Gastrocnemius medialis (tissue), 4 donors: ENCODE measurements around the gene C1QTNF8. TPM values are rescaled to one million over a fixed set of nuclear protein-coding genes. Genes with fewer than 3 reads are reported as not detected.

Source experiments
- ATAC-seq, 2 donors: fragments of 150-250 bp; one replicate each; pipeline ENCODE4 v1.9.1; 2016
- DNase-seq, 2 donors: peaks; one replicate each; pipeline ENCODE4 v3.0.0-alpha.2; 2019
- H3K27ac ChIP-seq, 4 donors: fragments of 200-600 bp; sonication (generic); 1 replicate in 1 of 4; 2 replicates in 3 of 4; pipeline ENCODE4 v1.5.1; 2016 to 2018; ENCODE audit warnings: mild to moderate bottlenecking in 2 of 4, moderate library complexity in 1 of 4
- H3K27me3 ChIP-seq, 3 donors: fragments of 200-600 bp; sonication (generic) in 2 of 3; 1 replicate in 1 of 3; 2 replicates in 2 of 3; pipeline versions ENCODE4 v1.5.1 to v1.6.0; 2016 to 2019; ENCODE audit warnings: mild to moderate bottlenecking in 1 of 3, moderate library complexity in 1 of 3
- H3K36me3 ChIP-seq, 2 donors: fragments of 200-600 bp; sonication (generic) in 1 of 2; one replicate each; pipeline ENCODE4 v1.5.1; 2017 to 2018
- H3K4me1 ChIP-seq, 2 donors: fragments of 200-600 bp; sonication (generic) in 1 of 2; one replicate each; pipeline ENCODE4 v1.5.1; 2016 to 2017; ENCODE audit warnings: mild to moderate bottlenecking in 2 of 2
- H3K4me3 ChIP-seq, 4 donors: fragments of 200-600 bp; sonication (generic) in 3 of 4; 1 replicate in 1 of 4; 2 replicates in 3 of 4; pipeline ENCODE4 v1.5.1; 2016 to 2019; ENCODE audit warnings: mild to moderate bottlenecking in 2 of 4
- H3K9me3 ChIP-seq, 3 donors: fragments of 200-600 bp; sonication (generic) in 2 of 3; 1 replicate in 1 of 3; 2 replicates in 2 of 3; pipeline ENCODE4 v1.5.1; 2016 to 2019
- CTCF ChIP-seq, 5 experiments: fragments of 450-650 bp in 3 of 5; fragments of 200-600 bp in 2 of 5; sonication (generic) in 2 of 5; IDR thresholded peaks in 4 of 5; conservative IDR thresholded peaks in 1 of 5; 1 replicate in 4 of 5; 2 replicates in 1 of 5; pipeline ENCODE4 v1.5.1; 2016 to 2019; ENCODE audit warnings: antibody characterized with exemption in 5 of 5, mild to moderate bottlenecking in 3 of 5, moderate library complexity in 3 of 5
- POLR2A ChIP-seq, 2 donors: fragments of 450-650 bp; IDR thresholded peaks; one replicate each; pipeline ENCODE4 v1.6.1; 2017; ENCODE audit warnings: antibody characterized with exemption in 2 of 2, mild to moderate bottlenecking in 2 of 2, moderate library complexity in 2 of 2
- in situ Hi-C, 4 donors: fragments of 200-750 bp; cut with MboI; loops; one replicate each; pipeline versions ENCODE4 v1.15.0 to v1.8.0; 2017; ENCODE audit warnings: low sequenced_read_pairs in 4 of 4
- intact Hi-C: fragments of 100-400 bp; cut with DNase I; formaldehyde crosslinking; loops from one replicate; pipeline ENCODE4 v1.15.1; 2023; ENCODE audit warnings: low total_unique reads
- total RNA-seq, 4 donors: library from RNA; depleted of rRNA; stranded (reverse); fragments of >200 nt; gene quantifications; one replicate each; pipeline versions ENCODE4 v1.1.0 to v1.2.3, GENCODE V29; 2016

C1QTNF8 gene
- total RNA-seq, 4 donors from 2014 or later, result not detected

GRCh38 chr16:1044460-1045309 is 51.4 kb downstream of the C1QTNF8 start:
- intact Hi-C loops (loop anchor here (5.0 kb wide), 1 partner anchor 343 kb away; no protein-coding TSS in a partner anchor), in situ Hi-C loops (no loop called here)
- Histone ChIP-seq H3K4me3 (no peak overlapping the region), H3K27me3 (peaks cover 55 to 78% (median 72%) of the 10 kb centered on the region in 3 donors), H3K27ac (no peak overlapping the region), H3K4me1 (peaks cover 0 to 4% of the 10 kb centered on the region in 2 donors), H3K36me3 (no peaks in the 10 kb centered on the region), H3K9me3 (no peaks in the 10 kb centered on the region)
- TF ChIP-seq CTCF (IDR thresholded peaks at IDR 0.05 in 4 of 5, conservative IDR thresholded peaks at IDR 0.05 in 1 of 5), result no peak
- no peak for DNase-seq
- no peak for ATAC-seq

- Histone ChIP-seq H3K27ac (no peak overlapping the region), H3K4me1 (peaks cover 0 to 4% of the 10 kb centered on the region in 2 donors), H3K4me3 (no peak overlapping the region), H3K9me3 (no peaks in the 10 kb centered on the region), H3K27me3 (peaks cover 54 to 79% (median 78%) of the 10 kb centered on the region in 3 donors), H3K36me3 (no peaks in the 10 kb centered on the region)
- no peak for TF ChIP-seq CTCF (IDR thresholded peaks at IDR 0.05 in 4 of 5, conservative IDR thresholded peaks at IDR 0.05 in 1 of 5)
- no peak for DNase-seq
- ATAC-seq, result no peak
- intact Hi-C loops (loop anchor here (5.0 kb wide), 1 partner anchor 343 kb away; no protein-coding TSS in a partner anchor), in situ Hi-C loops (no loop called here)
Measured at GRCh38 chr16:1043881-1044451, 52.1 kb downstream of the C1QTNF8 start.

- Histone ChIP-seq H3K36me3 (no peaks in the 10 kb centered on the region), H3K27me3 (peaks cover 49 to 80% (median 72%) of the 10 kb centered on the region in 3 donors), H3K4me3 (no peak overlapping the region), H3K9me3 (no peaks in the 10 kb centered on the region), H3K4me1 (no peaks in the 10 kb centered on the region), H3K27ac (no peak overlapping the region)
- TF ChIP-seq POLR2A (IDR thresholded peaks at IDR 0.05), result no peak
- TF ChIP-seq CTCF (IDR thresholded peaks at IDR 0.05 in 4 of 5, conservative IDR thresholded peaks at IDR 0.05 in 1 of 5), result no peak
- ATAC-seq, result no peak
- no peak for DNase-seq
- in situ Hi-C loops, result no loop called here
- intact Hi-C loops, result loop anchor here (5.0 kb wide), 1 partner anchor 344 kb away; no protein-coding TSS in a partner anchor
Measured at GRCh38 chr16:1042866-1043265, 53.2 kb downstream of the C1QTNF8 start.

- DNase-seq (no peak), ATAC-seq (no peak)
- TF ChIP-seq CTCF (IDR thresholded peaks at IDR 0.05 in 4 of 5, conservative IDR thresholded peaks at IDR 0.05 in 1 of 5), result no peak
- no peak for TF ChIP-seq POLR2A (IDR thresholded peaks at IDR 0.05)
- H3K36me3 ChIP-seq, result no peaks in the 10 kb centered on the region
- intact Hi-C loops, result loop anchor here (5.0 kb wide), 1 partner anchor 345 kb away; no protein-coding TSS in a partner anchor
- H3K9me3 ChIP-seq, result no peaks in the 10 kb centered on the region
- H3K4me3 ChIP-seq, result no peak overlapping the region
- in situ Hi-C loops, result no loop called here
- H3K27me3 ChIP-seq, result peaks cover 42 to 79% (median 71%) of the 10 kb centered on the region in 3 donors
- H3K4me1 ChIP-seq, result no peaks in the 10 kb centered on the region
- H3K27ac ChIP-seq, result no peak overlapping the region
Measured at GRCh38 chr16:1042049-1042744, 53.8 kb downstream of the C1QTNF8 start.
